Activated T-helper 1 cell treated with anti-CD3 and anti-CD28 coated beads, Interleukin-12 subunit alpha, Interleukin-12 subunit beta, Interleukin-2, Interleukin-4 antibody, amounts not matched to agents 30 ng/mL and 10 ng/mL and 1 ng/mL, durations not matched to agents 14 hours and 24 hours and 36 hours (primary cell): ENCODE measurements around the gene PHACTR3. TPM values are rescaled to one million over a fixed set of nuclear protein-coding genes. Genes with fewer than 3 reads are reported as not detected.

ENCODE experiments used
- DNase-seq: peaks from one replicate; pipeline ENCODE4 v3.0.0; 2021; ENCODE audit warnings: low spot score
- H3K27ac Mint-ChIP-seq: one replicate; pipeline ENCODE4 v1.8.0; 2021; ENCODE audit warnings: mild to moderate bottlenecking, mixed read lengths
- H3K27me3 Mint-ChIP-seq: one replicate; pipeline ENCODE4 v1.8.0; 2022; ENCODE audit warnings: mild to moderate bottlenecking, moderate library complexity, mixed read lengths; ENCODE audit not compliant: insufficient read depth
- H3K36me3 Mint-ChIP-seq: one replicate; pipeline ENCODE4 v1.8.0; 2021; ENCODE audit warnings: low read depth, mixed read lengths
- H3K4me1 Mint-ChIP-seq: one replicate; pipeline ENCODE4 v1.8.0; 2021; ENCODE audit warnings: low read depth, mixed read lengths
- H3K4me3 Mint-ChIP-seq: one replicate; pipeline ENCODE4 v1.8.0; 2021; ENCODE audit warnings: mild to moderate bottlenecking, moderate library complexity, mixed read lengths
- H3K9me3 Mint-ChIP-seq: one replicate; pipeline ENCODE4 v1.8.0; 2021; ENCODE audit warnings: mixed read lengths
- intact Hi-C: fragments of 100-400 bp; cut with micrococcal nuclease; formaldehyde crosslinking; loops from one replicate; pipeline ENCODE4 v1.15.1; 2024
- total RNA-seq: library from RNA; stranded (reverse); gene quantifications from 2 replicates; pipeline ENCODE4 v1.2.3, GENCODE V29; 2022

PHACTR3 gene
- total RNA-seq, 1 donor from 2014 or later = not detected

- Mint-ChIP-seq H3K9me3 (no peaks in the 10 kb centered on the region), H3K4me1 (no peaks in the 10 kb centered on the region), H3K27ac (no peak overlapping the region), H3K27me3 (peaks cover 14% of the 10 kb centered on the region), H3K36me3 (no peaks in the 10 kb centered on the region), H3K4me3 (no peak overlapping the region)
- intact Hi-C loops = no loop called here
- no peak for DNase-seq
Measured at GRCh38 chr20:59567585-59568508, 36.5 kb upstream of the PHACTR3 start.

GRCh38 chr20:59568509-59569024, 35.8 kb upstream of the PHACTR3 start:
- Mint-ChIP-seq H3K4me1 (no peaks in the 10 kb centered on the region), H3K27me3 (peaks cover 14% of the 10 kb centered on the region), H3K9me3 (no peaks in the 10 kb centered on the region), H3K4me3 (no peak overlapping the region), H3K36me3 (no peaks in the 10 kb centered on the region), H3K27ac (no peak overlapping the region)
- intact Hi-C loops = no loop called here
- no peak for DNase-seq

- intact Hi-C loops = no loop called here
- H3K27ac Mint-ChIP-seq = no peak overlapping the region
- no peak for DNase-seq
- no peaks in the 10 kb centered on the region for H3K4me1 Mint-ChIP-seq
- H3K36me3 Mint-ChIP-seq = no peaks in the 10 kb centered on the region
- H3K4me3 Mint-ChIP-seq = no peak overlapping the region
- no peaks in the 10 kb centered on the region for H3K9me3 Mint-ChIP-seq
- peaks cover 14% of the 10 kb centered on the region for H3K27me3 Mint-ChIP-seq
Measured at GRCh38 chr20:59569305-59569704, 35.0 kb upstream of the PHACTR3 start.

- H3K27me3 Mint-ChIP-seq = peaks cover 21% of the 10 kb centered on the region
- no peaks in the 10 kb centered on the region for H3K9me3 Mint-ChIP-seq
- H3K27ac Mint-ChIP-seq = no peak overlapping the region
- intact Hi-C loops = no loop called here
- H3K4me3 Mint-ChIP-seq = no peak overlapping the region
- no peak for DNase-seq
- H3K36me3 Mint-ChIP-seq = no peaks in the 10 kb centered on the region
- H3K4me1 Mint-ChIP-seq = no peaks in the 10 kb centered on the region
Measured at GRCh38 chr20:59571151-59571550, 33.2 kb upstream of the PHACTR3 start.

GRCh38 chr20:59571551-59572314, 32.6 kb upstream of the PHACTR3 start:
- intact Hi-C loops = no loop called here
- Mint-ChIP-seq H3K36me3 (no peaks in the 10 kb centered on the region), H3K4me3 (peak overlapping the region; percentile 30), H3K4me1 (no peaks in the 10 kb centered on the region), H3K27me3 (peaks cover 27% of the 10 kb centered on the region), H3K9me3 (no peaks in the 10 kb centered on the region), H3K27ac (no peak overlapping the region)
- peak; percentile 24 for DNase-seq

- H3K27me3 Mint-ChIP-seq = peaks cover 30% of the 10 kb centered on the region
- no peak overlapping the region for H3K27ac Mint-ChIP-seq
- H3K4me3 Mint-ChIP-seq = no peak overlapping the region
- no peaks in the 10 kb centered on the region for H3K36me3 Mint-ChIP-seq
- no peaks in the 10 kb centered on the region for H3K4me1 Mint-ChIP-seq
- intact Hi-C loops = no loop called here
- no peak for DNase-seq
- no peaks in the 10 kb centered on the region for H3K9me3 Mint-ChIP-seq
Measured at GRCh38 chr20:59572515-59572914, 31.8 kb upstream of the PHACTR3 start.

- H3K4me1 Mint-ChIP-seq = no peaks in the 10 kb centered on the region
- H3K36me3 Mint-ChIP-seq = no peaks in the 10 kb centered on the region
- no peak overlapping the region for H3K4me3 Mint-ChIP-seq
- no peaks in the 10 kb centered on the region for H3K9me3 Mint-ChIP-seq
- intact Hi-C loops = no loop called here
- H3K27me3 Mint-ChIP-seq = peaks cover 30% of the 10 kb centered on the region
- no peak overlapping the region for H3K27ac Mint-ChIP-seq
- no peak for DNase-seq
Measured at GRCh38 chr20:59573837-59574236, 30.5 kb upstream of the PHACTR3 start.

- Mint-ChIP-seq H3K27me3 (peaks cover 34% of the 10 kb centered on the region), H3K9me3 (no peaks in the 10 kb centered on the region), H3K4me3 (no peak overlapping the region), H3K4me1 (no peaks in the 10 kb centered on the region), H3K36me3 (no peaks in the 10 kb centered on the region), H3K27ac (no peak overlapping the region)
- intact Hi-C loops = no loop called here
- DNase-seq = no peak
Measured at GRCh38 chr20:59574308-59574707, 30.0 kb upstream of the PHACTR3 start.

- intact Hi-C loops = no loop called here
- Mint-ChIP-seq H3K27ac (no peak overlapping the region), H3K4me1 (no peaks in the 10 kb centered on the region), H3K9me3 (no peaks in the 10 kb centered on the region), H3K36me3 (no peaks in the 10 kb centered on the region), H3K27me3 (peaks cover 37% of the 10 kb centered on the region), H3K4me3 (no peak overlapping the region)
- DNase-seq = no peak
Measured at GRCh38 chr20:59575216-59575615, 29.1 kb upstream of the PHACTR3 start.

- Mint-ChIP-seq H3K36me3 (no peaks in the 10 kb centered on the region), H3K4me1 (no peaks in the 10 kb centered on the region), H3K4me3 (no peak overlapping the region), H3K9me3 (no peaks in the 10 kb centered on the region), H3K27me3 (peaks cover 34% of the 10 kb centered on the region), H3K27ac (no peak overlapping the region)
- DNase-seq = no peak
- intact Hi-C loops = no loop called here
Measured at GRCh38 chr20:59575653-59576052, 28.7 kb upstream of the PHACTR3 start.

GRCh38 chr20:59576216-59576953, 28.0 kb upstream of the PHACTR3 start:
- no peaks in the 10 kb centered on the region for H3K4me1 Mint-ChIP-seq
- no peak overlapping the region for H3K4me3 Mint-ChIP-seq
- no peak overlapping the region for H3K27ac Mint-ChIP-seq
- H3K27me3 Mint-ChIP-seq = peaks cover 27% of the 10 kb centered on the region
- intact Hi-C loops = no loop called here
- no peak for DNase-seq
- no peaks in the 10 kb centered on the region for H3K36me3 Mint-ChIP-seq
- H3K9me3 Mint-ChIP-seq = no peaks in the 10 kb centered on the region

GRCh38 chr20:59577037-59577808, 27.1 kb upstream of the PHACTR3 start:
- Mint-ChIP-seq H3K4me3 (no peak overlapping the region), H3K27me3 (peaks cover 27% of the 10 kb centered on the region), H3K36me3 (no peaks in the 10 kb centered on the region), H3K4me1 (no peaks in the 10 kb centered on the region), H3K9me3 (no peaks in the 10 kb centered on the region), H3K27ac (no peak overlapping the region)
- DNase-seq = no peak
- intact Hi-C loops = no loop called here
